PFSK-1 (cell line): ENCODE data around the gene SKIC2.
"Not testable (repeated sequence)": the region's sequence is repeated elsewhere in the genome, so short reads cannot be mapped to it uniquely, and the experiment has no call there.

Experiments
- FOXP2 ChIP-seq: optimal IDR thresholded peaks from 2 replicates; pipeline ENCODE3; 2011; ENCODE audit warnings: borderline replicate concordance, control low read depth, inconsistent platforms; ENCODE audit not compliant: insufficient read depth; ENCODE audit errors: extremely low read length, extremely low read depth
- POLR2AphosphoS5 ChIP-seq: IDR thresholded peaks from 2 replicates; pipeline ENCODE4 v1.6.1; 2012; ENCODE audit warnings: low read depth, mild to moderate bottlenecking, control low read depth, low read length, moderate library complexity
- SIN3A ChIP-seq: IDR thresholded peaks from 2 replicates; pipeline ENCODE4 v1.6.1; 2012; ENCODE audit warnings: mild to moderate bottlenecking, low read length, moderate library complexity, borderline replicate concordance; ENCODE audit not compliant: insufficient read depth
- TAF1 ChIP-seq: IDR thresholded peaks from 2 replicates; pipeline ENCODE4 v1.6.1; 2012; ENCODE audit warnings: low read length, control low read depth, borderline replicate concordance; ENCODE audit not compliant: insufficient read depth
- TF ChIP-seq, protein P1 (sequence below), 2 experiments: IDR thresholded peaks; 2 replicates each; pipeline versions ENCODE4 v1.6.1 to v1.8.0; 2011 to 2012; ENCODE audit warnings: low read depth in 2 of 2, low read length in 2 of 2, control low read depth in 1 of 2, inconsistent platforms in 1 of 2, mild to moderate bottlenecking in 1 of 2, moderate library complexity in 1 of 2; ENCODE audit not compliant: insufficient read depth in 1 of 2

Gene SKIC2

DNA sequence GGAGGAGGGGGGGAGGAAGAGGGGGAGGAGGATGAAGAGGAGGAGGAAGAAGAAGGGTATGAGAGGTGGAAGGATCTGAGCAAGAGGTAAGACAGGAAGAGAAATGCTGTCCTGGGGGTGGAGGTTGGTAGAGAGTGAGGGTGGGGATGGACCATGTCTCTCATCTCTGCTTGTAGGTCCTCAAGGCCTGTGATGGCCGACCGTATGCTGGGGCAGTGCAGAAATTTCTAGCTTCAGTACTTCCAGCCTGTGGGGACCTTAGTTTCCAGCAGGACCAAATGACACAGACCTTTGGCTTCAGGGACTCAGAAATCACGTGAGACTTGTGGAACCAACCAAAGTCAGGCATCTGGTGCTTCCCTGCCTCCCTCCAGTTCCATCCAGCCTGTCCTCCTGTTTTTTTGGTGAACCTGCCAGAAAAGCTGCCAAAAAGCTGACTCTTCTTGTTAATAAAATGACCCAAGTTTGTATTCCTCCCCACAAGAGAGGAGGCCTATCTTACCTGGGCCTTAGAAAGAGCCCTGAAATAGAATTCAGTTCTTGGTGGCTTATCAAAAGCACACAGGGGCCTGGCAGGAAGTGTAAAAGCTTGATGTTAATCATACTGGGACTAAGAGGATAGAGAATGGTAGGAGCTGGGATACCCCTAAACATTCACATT is 20.4 kb downstream of the SKIC2 start:
- TF ChIP-seq, protein P1, sequence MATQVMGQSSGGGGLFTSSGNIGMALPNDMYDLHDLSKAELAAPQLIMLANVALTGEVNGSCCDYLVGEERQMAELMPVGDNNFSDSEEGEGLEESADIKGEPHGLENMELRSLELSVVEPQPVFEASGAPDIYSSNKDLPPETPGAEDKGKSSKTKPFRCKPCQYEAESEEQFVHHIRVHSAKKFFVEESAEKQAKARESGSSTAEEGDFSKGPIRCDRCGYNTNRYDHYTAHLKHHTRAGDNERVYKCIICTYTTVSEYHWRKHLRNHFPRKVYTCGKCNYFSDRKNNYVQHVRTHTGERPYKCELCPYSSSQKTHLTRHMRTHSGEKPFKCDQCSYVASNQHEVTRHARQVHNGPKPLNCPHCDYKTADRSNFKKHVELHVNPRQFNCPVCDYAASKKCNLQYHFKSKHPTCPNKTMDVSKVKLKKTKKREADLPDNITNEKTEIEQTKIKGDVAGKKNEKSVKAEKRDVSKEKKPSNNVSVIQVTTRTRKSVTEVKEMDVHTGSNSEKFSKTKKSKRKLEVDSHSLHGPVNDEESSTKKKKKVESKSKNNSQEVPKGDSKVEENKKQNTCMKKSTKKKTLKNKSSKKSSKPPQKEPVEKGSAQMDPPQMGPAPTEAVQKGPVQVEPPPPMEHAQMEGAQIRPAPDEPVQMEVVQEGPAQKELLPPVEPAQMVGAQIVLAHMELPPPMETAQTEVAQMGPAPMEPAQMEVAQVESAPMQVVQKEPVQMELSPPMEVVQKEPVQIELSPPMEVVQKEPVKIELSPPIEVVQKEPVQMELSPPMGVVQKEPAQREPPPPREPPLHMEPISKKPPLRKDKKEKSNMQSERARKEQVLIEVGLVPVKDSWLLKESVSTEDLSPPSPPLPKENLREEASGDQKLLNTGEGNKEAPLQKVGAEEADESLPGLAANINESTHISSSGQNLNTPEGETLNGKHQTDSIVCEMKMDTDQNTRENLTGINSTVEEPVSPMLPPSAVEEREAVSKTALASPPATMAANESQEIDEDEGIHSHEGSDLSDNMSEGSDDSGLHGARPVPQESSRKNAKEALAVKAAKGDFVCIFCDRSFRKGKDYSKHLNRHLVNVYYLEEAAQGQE (IDR thresholded peaks at IDR 0.05; ENCODE audit: insufficient read depth in 1 of 2, low read depth in 2 of 2, low read length in 2 of 2) = no peak

GRCh38 chr6:31981744-31982143 is 22.8 kb downstream of the SKIC2 start, which contains the start of gene C4A:
C4A (plus strand) TSS chr6:31982057; CDS start chr6:31982108, 51 bp downstream.
- TF ChIP-seq FOXP2, TAF1, POLR2AphosphoS5: not testable (repeated sequence)

- not testable (repeated sequence) for TF ChIP-seq FOXP2, TAF1, SIN3A
Measured at GRCh38 chr6:32014547-32014946, 55.6 kb downstream of the SKIC2 start, which contains the start of gene C4B. C4B (plus strand) TSS chr6:32014795; CDS start chr6:32014846, 51 bp downstream.
